Muscle layer of colon (tissue), 2 donors: ENCODE results near the gene ADAMTS13.

Experiments used
- H3K27ac ChIP-seq: one replicate; pipeline ENCODE4 v1.7.0; 2013; ENCODE audit warnings: low read depth, mild to moderate bottlenecking, low read length, moderate library complexity
- H3K27me3 ChIP-seq, 2 donors: one replicate each; pipeline ENCODE4 v1.7.0; 2013; ENCODE audit warnings: low read length in 2 of 2, mild to moderate bottlenecking in 2 of 2; ENCODE audit not compliant: insufficient read depth in 2 of 2, control insufficient read depth in 1 of 2
- H3K36me3 ChIP-seq: one replicate; pipeline ENCODE4 v1.7.0; 2013; ENCODE audit warnings: mild to moderate bottlenecking, low read length; ENCODE audit not compliant: insufficient read depth
- H3K4me1 ChIP-seq: one replicate; pipeline ENCODE4 v1.7.0; 2013; ENCODE audit warnings: mild to moderate bottlenecking, low read length; ENCODE audit not compliant: insufficient read depth
- H3K4me3 ChIP-seq, 2 donors: one replicate each; pipeline ENCODE4 v1.7.0; 2013; ENCODE audit warnings: low read length in 2 of 2, low read depth in 1 of 2, mild to moderate bottlenecking in 1 of 2, moderate library complexity in 1 of 2
- H3K9ac ChIP-seq: one replicate; pipeline ENCODE4 v1.7.0; 2013; ENCODE audit warnings: low read length
- H3K9me3 ChIP-seq: one replicate; pipeline ENCODE4 v1.7.0; 2013; ENCODE audit warnings: mild to moderate bottlenecking, low read length
- donor health status: abdominal sarcoma.
- donor health status: Adenocarcinoma of cecum.

Gene ADAMTS13

GRCh38 chr9:133394687-133395271 lies 27.4 kb upstream of the ADAMTS13 start:
- no peaks in the 10 kb centered on the region for H3K4me1 ChIP-seq
- no peak overlapping the region for H3K9ac ChIP-seq
- H3K4me3 ChIP-seq: no peak overlapping the region
- peaks cover 0 to 10% of the 10 kb centered on the region in 2 donors for H3K27me3 ChIP-seq
- H3K36me3 ChIP-seq: no peaks in the 10 kb centered on the region
- H3K9me3 ChIP-seq: no peaks in the 10 kb centered on the region
- H3K27ac ChIP-seq: no peak overlapping the region

GRCh38 chr9:133396952-133397351 lies 25.2 kb upstream of the ADAMTS13 start:
- no peak overlapping the region for H3K4me3 ChIP-seq
- no peaks in the 10 kb centered on the region for H3K9me3 ChIP-seq
- no peak overlapping the region for H3K9ac ChIP-seq
- H3K4me1 ChIP-seq: no peaks in the 10 kb centered on the region
- H3K36me3 ChIP-seq: no peaks in the 10 kb centered on the region
- peaks cover 0 to 10% of the 10 kb centered on the region in 2 donors for H3K27me3 ChIP-seq
- no peak overlapping the region for H3K27ac ChIP-seq

- Histone ChIP-seq H3K27ac (no peak overlapping the region), H3K9ac (no peak overlapping the region), H3K27me3 (peaks cover 0 to 10% of the 10 kb centered on the region in 2 donors), H3K36me3 (no peaks in the 10 kb centered on the region), H3K4me3 (no peak overlapping the region), H3K4me1 (no peaks in the 10 kb centered on the region), H3K9me3 (no peaks in the 10 kb centered on the region)
These were observed 24.8 kb upstream of the ADAMTS13 start for GRCh38 chr9:133397370-133397769.

- H3K27ac ChIP-seq: no peak overlapping the region
- H3K9me3 ChIP-seq: no peaks in the 10 kb centered on the region
- H3K4me3 ChIP-seq: no peak overlapping the region
- no peaks in the 10 kb centered on the region for H3K4me1 ChIP-seq
- peaks cover 0 to 10% of the 10 kb centered on the region in 2 donors for H3K27me3 ChIP-seq
- no peak overlapping the region for H3K9ac ChIP-seq
- no peaks in the 10 kb centered on the region for H3K36me3 ChIP-seq
These were observed 24.3 kb upstream of the ADAMTS13 start for GRCh38 chr9:133397895-133398294.

GRCh38 chr9:133400292-133400691 lies 21.9 kb upstream of the ADAMTS13 start:
- no peaks in the 10 kb centered on the region for H3K9me3 ChIP-seq
- H3K4me1 ChIP-seq: no peaks in the 10 kb centered on the region
- H3K4me3 ChIP-seq: no peak overlapping the region
- no peak overlapping the region for H3K9ac ChIP-seq
- H3K27me3 ChIP-seq: no peaks in the 10 kb centered on the region
- no peak overlapping the region for H3K27ac ChIP-seq
- peaks cover 7% of the 10 kb centered on the region for H3K36me3 ChIP-seq

- Histone ChIP-seq H3K36me3 (peaks cover 20% of the 10 kb centered on the region), H3K4me1 (no peaks in the 10 kb centered on the region), H3K9me3 (no peaks in the 10 kb centered on the region), H3K27me3 (no peaks in the 10 kb centered on the region), H3K4me3 (no peak overlapping the region), H3K27ac (no peak overlapping the region), H3K9ac (no peak overlapping the region)
These were observed 20.6 kb upstream of the ADAMTS13 start for GRCh38 chr9:133401588-133401987.

GRCh38 chr9:133402689-133403088 lies 19.5 kb upstream of the ADAMTS13 start:
- Histone ChIP-seq H3K9ac (no peak overlapping the region), H3K36me3 (peaks cover 29% of the 10 kb centered on the region), H3K27ac (no peak overlapping the region), H3K9me3 (no peaks in the 10 kb centered on the region), H3K4me3 (no peak overlapping the region), H3K27me3 (no peaks in the 10 kb centered on the region), H3K4me1 (no peaks in the 10 kb centered on the region)

- H3K27me3 ChIP-seq: no peaks in the 10 kb centered on the region
- peaks cover 39% of the 10 kb centered on the region for H3K36me3 ChIP-seq
- no peak overlapping the region for H3K9ac ChIP-seq
- no peak overlapping the region for H3K27ac ChIP-seq
- no peaks in the 10 kb centered on the region for H3K4me1 ChIP-seq
- no peak overlapping the region for H3K4me3 ChIP-seq
- H3K9me3 ChIP-seq: no peaks in the 10 kb centered on the region
These were observed 18.3 kb upstream of the ADAMTS13 start for GRCh38 chr9:133403766-133404453.

- H3K36me3 ChIP-seq: peaks cover 40% of the 10 kb centered on the region
- no peak overlapping the region for H3K4me3 ChIP-seq
- H3K9me3 ChIP-seq: no peaks in the 10 kb centered on the region
- no peak overlapping the region for H3K27ac ChIP-seq
- no peaks in the 10 kb centered on the region for H3K4me1 ChIP-seq
- H3K27me3 ChIP-seq: no peaks in the 10 kb centered on the region
- no peak overlapping the region for H3K9ac ChIP-seq
These were observed 17.6 kb upstream of the ADAMTS13 start for GRCh38 chr9:133404454-133405002.

- Histone ChIP-seq H3K36me3 (peaks cover 53% of the 10 kb centered on the region), H3K4me3 (no peak overlapping the region), H3K9me3 (no peaks in the 10 kb centered on the region), H3K27ac (no peak overlapping the region), H3K9ac (no peak overlapping the region), H3K27me3 (no peaks in the 10 kb centered on the region), H3K4me1 (no peaks in the 10 kb centered on the region)
These were observed 16.4 kb upstream of the ADAMTS13 start for GRCh38 chr9:133405508-133406438.
